SKM-1 treated with dmso at 0.1 percent for 144 hours (cell line): Measurements from ENCODE around the gene ARL14.
"Not testable (repeated sequence)": the region's sequence is repeated elsewhere in the genome, so short reads cannot be mapped to it uniquely, and the experiment has no call there.

Source experiments
- DNase-seq: peaks from one replicate; lab custom pipeline; 2025; ENCODE audit not compliant: unreplicated experiment; lab: John Stamatoyannopoulos, UW

Gene ARL14

DNA sequence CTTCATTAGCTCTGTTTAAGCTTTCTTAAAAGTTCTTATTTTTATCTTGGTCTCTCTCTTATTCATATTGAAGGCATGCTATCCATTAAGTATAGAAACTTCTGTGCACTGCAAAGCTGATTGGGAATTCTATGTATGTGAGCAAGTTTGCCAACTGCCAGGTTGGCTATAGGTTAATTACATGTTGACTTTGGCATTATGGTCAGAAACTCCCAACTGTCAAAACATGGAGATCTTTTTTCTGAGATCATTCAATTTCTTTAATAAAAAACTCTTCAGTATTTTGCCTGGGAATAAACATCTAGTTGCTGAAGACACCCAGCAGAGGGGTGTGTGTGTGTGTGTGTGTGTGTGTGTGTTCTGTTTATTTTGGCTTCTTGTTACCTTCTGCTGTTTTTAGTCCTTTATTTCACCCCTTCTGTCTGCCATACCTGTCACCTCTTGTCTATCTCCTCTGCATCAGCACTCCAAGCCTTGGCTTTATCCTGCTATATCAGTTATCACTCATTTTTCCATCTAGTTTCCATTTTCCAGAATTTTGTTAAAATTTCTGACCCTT, 1.3 kb upstream of the ARL14 start:
- DNase-seq = no peak

DNA sequence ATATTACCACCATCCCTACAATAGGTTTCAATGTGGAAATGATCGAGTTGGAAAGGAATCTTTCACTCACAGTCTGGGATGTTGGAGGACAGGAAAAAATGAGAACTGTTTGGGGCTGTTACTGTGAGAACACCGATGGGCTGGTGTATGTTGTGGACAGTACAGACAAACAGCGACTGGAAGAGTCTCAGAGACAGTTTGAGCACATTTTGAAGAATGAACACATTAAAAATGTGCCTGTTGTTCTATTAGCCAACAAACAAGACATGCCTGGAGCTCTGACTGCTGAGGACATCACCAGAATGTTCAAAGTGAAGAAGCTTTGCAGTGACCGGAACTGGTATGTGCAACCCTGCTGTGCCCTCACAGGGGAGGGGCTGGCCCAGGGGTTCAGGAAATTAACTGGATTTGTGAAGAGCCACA, 510 bp downstream of the ARL14 start:
- no peak for DNase-seq

DNA sequence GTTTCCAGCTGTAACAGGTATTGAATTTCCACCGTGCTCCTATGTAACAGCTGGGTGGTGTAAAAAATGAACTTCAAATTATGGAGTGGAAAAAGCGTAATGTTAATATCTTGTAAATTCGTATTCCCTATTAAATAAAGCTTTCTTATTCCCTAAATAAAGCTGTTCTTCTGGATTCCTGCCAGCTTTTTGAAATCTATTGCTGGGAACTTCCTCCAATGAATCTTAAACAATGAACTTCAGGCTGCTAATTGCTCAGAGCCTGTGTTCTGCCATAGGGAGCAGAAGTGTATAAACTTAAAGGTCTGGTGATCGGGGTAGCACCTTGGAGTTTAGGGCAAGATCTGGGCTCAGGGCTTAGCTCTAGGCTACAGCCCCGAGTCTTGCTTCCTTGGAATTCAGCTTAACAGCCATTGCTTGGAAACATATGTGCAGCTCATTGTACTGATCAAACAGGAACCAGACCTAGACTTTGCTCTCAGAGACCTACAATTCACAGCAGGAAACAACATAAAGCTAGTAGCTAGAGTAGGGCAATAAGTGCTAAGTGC, 1.4 kb downstream of the ARL14 start:
- DNase-seq = no peak

DNA sequence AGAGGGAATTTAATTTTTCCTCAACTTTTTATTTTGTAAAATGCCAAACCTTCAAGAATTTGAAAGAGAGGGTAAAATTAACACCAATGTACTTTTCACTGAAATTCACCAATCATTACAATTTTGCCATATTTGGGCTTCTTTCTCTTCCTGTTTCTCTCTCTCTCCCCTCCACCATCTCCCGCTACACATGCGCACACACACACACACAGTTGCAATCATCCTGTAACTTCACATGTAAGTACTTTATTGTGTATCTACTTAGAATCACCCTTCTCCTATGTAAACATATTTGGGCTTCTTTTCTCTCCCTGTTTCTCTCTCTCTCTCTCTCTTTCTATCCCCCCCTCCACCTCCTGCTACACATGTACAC, 7.4 kb downstream of the ARL14 start:
- no peak for DNase-seq

DNA sequence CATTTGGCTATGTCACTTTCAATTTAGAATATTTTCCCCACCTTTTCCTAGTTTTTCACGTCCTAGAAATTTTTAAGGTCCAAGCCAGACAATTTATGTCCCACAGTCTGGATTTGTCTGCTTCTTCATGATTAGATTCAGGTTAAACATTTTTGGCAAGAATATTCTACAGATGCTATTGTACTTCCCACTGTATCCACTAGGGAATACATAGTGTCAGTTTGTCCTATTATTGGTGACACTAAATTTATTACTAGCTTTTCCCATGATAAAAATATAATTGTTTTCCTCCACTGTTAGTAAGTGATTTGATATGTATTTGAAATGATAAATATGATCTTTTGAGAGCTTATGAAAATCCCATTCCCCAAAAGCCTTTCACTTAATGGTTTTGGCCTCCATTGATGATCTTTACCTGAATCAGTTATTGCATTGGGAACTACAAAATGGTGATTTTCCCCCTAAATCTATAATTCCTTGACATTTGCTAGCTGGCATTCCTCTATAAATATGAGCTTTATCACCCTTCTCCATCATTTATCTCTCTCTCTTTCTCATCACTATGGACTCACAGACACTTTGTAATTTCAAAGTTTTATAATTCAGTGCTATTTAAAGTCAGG, 8.3 kb downstream of the ARL14 start:
- DNase-seq = no peak

DNA sequence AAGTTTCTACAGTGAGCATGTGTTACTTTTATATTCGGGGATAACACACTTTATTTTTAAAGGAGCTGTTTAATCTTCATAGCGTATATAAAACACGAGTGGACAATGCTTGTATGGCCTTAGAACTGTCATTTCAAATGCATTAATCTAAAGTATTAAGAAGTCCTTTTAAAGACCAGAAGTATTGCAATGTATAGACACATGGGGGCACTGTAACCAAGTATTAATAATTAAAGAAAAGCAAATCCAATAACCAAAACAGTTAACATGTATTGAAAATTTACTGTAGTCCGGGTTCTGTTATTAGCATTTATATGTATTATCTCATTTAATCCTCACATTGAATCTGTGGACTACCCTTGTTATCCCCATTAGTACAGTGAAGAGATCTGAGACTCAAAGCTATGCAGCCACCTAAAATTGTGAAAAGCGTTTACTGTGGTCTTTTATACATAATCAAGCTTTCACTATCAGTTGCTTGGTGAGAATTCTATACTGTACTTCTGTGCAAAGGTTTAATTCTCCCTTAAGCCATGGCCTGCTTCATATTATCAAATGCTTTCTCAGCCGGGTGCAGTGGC, 10.1 kb downstream of the ARL14 start:
- DNase-seq = peak; percentile 8

DNA sequence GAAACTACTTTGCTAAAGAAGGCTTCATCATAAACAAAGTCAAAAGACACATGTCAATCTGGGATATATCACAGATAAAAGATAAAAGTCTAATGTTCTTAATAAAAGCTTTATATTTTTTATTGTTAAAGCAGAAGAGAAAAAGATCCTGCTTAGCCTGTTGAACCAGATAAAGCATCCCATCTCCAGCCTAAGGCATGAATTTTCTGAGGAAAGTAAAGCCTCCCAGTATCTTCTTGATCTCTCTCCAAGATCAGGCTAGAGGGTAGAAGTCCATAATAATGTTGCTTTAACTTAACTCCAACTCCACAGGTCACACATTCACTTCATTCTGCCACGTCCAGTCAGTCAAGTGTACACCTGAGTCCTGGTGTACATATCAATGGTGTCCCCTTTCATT, 14.2 kb downstream of the ARL14 start:
- DNase-seq = no peak

DNA sequence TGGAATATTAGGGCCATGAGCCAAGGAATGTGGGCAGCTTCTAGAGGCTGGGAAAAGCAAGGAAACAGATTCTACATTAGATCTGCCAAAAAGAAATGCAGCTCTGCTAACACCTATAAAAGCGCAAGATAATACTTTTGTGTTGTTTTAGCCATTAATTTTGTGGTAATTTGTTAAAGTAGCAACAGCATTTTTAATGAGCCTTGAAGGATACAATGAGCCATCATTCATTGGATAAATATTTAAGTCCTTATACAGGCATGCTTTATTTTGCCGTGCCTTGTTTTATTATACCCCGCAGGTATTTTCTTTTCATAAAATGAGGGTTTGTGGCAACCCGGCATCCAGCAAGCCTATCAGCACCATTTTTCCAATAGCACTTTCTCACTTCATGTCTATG, 15.0 kb downstream of the ARL14 start:
- DNase-seq = no peak

DNA sequence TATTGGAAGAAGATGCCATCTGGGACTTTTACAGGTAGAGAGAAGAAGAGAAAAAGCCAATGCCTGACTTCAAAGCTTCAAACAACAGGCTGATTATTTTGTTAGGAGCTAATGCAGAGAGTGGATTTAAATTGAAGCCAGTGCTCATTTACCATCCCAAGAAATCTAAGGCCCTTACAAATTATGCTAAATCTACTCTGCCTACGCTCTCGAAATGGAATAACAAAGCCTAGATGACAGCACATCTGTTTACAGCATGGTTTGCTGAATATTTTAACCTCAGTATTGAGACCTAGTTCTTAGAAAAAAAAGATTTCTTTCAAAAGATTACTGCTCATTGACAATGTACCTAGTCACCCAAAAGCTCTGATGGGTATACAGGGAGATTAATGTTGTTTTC, 16.2 kb downstream of the ARL14 start:
- DNase-seq = no peak

DNA sequence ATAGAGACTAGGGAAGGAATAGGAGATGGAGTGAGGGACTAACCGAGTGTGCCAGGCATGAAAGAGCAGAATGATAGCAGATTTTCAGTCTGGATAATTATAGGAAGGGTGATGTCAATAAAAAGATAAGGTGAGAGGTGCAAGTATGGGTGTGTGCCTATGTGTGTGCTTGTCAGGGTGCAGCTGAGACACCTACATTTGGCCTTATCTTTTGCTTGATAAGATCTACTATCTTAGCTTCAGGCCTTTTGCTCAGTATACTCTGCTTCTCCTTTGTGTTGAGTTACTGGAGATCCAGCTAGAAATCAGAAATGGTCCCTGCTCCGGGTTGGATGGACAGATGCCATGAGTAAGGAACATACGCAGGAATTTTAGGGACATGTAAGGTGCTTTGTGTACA, 17.4 kb downstream of the ARL14 start:
- DNase-seq = no peak

DNA sequence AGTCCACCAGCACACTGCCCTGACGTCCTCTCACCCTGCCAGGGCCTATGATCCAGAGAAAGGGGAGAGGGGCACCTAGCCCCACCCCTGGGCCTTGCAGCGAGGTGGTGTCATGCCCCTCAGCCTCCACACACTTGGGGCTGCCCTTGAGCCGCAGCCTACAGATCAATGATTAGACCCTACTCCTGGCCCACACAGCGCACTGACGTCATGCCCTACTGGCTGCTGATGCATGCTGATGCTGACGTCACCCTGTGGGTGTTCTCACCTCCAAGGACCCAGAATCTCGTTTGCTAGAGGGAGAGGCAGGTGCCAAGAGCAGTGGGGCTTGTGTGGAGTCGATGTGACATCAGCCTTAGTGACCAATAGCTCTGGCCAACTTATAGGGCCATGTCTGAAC, 18.0 kb downstream of the ARL14 start:
- no peak for DNase-seq

DNA sequence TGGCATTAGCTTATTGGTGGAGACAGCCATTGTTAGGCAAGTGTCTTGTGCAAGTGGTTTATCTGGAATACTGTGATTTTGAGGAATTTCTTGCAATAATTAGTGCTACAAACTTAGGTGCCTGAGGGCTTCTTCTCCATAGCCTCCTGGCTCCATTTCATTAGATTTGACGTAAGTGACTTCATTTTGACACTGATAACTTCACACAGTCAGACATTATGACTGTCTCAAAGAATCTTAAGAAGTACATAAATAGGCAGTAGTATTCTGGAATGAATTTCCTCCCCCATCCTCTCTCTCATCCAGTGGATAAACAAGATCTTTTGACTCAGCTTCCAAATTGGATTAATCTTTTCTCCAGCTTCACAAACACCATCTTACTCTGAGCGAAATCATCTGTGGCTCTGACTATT, 19.0 kb downstream of the ARL14 start:
- DNase-seq = no peak

DNA sequence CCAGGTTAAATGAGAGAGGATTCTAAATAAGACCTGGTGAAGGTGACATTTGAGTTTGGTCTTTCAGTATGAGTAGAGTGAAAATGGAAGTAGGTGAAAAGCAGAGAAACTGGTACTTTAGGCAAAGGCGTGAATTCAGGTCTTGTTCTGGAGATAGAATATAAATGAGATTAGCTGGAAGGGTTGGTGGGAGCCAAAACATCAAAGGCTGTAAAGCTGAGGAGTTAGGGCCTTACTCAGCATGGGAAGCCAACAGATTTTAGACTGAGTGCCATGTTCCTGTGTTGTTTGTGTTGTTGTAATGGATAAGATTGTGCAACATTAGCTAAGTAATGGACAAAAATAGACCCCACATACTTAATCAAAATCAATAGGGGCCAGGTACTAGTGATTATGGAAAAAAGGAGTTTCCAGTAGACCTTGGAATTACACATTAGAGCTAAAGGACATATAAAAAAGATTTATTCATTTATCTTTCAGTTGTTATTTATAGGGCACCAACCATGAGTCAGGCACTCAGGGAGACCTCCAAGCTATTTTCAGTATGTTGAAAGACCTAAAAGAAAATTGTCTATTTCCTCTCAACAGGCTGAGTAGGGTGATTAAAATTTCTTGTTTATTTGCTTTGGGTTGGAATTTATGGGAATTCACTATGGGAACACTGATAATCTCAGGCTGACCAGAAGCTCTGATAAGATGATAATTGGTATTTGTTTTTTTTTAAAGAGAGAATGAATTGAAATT, 20.8 kb downstream of the ARL14 start:
- no peak for DNase-seq

DNA sequence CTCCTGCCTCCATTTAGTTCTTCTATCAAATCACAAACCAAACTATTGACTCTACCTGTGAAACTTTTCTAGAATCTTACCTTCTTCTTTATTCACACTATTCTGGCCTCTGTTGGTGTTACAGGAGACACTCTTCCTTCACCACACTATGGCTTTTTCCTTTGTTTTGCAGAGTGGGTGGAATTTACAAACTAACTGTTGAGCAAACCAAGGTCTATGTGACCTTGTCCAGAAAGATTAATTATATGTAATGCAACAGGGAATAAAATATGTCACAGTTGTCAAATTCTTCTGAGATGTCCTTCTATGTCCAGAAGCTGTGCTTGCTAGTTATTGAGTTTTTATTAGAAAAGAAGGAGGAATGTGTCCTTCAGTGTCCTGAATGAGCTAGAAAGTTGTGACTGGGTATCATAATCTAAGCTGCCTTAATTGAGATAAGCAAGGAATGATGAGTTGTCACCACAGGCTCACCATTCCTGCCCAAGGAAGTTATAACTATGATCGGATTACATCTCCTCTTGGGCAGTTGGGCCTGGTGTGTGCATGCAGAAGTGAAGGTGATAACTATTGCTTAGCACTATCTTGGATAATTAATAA, 21.7 kb downstream of the ARL14 start:
- no peak for DNase-seq

DNA sequence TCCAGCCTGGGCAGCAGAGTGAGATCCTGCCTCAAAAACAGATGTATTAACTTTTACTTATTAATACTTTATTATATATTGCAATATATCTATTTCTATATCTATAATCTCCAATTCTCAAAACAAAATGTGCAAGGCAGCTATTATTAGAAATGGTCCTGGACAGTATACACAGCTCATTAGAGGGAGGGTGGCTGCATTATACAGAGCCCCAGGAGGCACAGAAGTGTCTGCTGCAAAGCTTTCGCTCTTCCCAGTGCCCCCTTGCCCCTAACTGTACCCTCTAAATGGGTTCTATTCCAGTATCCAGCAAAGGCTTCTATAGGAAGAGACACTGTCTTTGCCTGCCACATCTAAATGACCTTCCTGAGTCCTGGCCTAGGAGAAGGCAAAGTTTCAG, 24.5 kb downstream of the ARL14 start:
- no peak for DNase-seq

DNA sequence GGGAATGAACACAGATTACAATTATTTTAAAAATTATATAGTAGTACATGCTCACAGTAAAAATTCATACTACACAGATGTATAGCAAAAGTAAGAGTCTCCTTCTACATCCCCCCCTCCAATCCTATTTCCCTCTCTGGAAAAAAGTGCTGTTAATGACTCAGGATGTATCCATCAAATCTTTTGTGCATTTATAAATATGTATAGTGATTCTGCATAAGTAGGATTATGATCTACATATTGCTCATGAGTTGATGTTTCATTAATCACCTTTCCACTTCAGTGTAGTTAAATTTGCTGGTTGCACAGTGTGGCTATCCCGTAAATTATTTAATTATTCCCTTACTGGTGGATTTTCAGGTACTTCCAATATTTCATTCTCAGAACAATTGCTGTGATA, 25.3 kb downstream of the ARL14 start:
- no peak for DNase-seq

DNA sequence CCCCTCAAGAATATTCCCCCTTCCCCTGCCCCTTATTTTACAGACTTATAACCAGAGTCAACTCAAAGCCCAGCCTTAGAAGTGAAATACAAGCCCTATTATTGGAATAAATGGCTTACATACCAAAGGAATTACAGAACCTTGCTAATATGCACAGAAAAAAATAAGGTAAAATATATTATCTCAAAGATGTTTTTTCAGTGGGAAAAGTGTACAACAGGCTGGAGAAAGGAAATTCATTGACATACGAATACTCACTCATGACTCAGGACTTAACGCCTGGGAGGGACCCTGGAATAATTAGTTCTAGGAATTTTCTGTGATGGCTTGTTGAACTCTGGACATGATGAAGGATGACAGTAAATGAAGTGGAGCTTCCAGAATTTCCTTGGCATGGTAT, 27.0 kb downstream of the ARL14 start:
- no peak for DNase-seq

DNA sequence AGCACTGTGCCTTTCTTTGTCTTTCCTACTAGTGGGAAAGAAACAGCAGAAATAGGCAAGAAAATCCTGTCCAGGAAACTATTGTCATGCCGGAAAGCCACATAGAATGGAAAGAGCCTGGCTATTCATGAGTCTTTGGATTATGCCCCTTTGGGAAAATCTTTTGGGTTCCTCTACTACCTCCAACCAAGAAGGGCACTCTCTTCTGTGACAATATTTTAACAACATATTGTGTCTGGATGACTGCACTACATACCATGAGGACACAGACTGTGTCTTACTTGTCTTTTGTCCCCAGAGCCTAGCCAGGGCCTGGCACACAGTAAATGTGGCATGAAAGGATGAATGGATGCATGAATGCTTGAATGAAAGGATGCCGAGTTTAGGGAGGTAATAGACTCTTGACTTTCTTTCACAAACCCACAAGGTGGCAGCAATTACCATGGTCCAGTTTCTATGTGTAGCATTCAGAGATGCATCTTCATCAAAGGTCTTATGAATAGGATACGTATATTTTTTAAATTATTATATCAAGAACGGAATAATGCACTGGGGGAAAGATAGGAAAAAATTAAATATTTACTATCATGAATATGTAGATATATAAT, 30.3 kb downstream of the ARL14 start:
- DNase-seq = peak; percentile 50

DNA sequence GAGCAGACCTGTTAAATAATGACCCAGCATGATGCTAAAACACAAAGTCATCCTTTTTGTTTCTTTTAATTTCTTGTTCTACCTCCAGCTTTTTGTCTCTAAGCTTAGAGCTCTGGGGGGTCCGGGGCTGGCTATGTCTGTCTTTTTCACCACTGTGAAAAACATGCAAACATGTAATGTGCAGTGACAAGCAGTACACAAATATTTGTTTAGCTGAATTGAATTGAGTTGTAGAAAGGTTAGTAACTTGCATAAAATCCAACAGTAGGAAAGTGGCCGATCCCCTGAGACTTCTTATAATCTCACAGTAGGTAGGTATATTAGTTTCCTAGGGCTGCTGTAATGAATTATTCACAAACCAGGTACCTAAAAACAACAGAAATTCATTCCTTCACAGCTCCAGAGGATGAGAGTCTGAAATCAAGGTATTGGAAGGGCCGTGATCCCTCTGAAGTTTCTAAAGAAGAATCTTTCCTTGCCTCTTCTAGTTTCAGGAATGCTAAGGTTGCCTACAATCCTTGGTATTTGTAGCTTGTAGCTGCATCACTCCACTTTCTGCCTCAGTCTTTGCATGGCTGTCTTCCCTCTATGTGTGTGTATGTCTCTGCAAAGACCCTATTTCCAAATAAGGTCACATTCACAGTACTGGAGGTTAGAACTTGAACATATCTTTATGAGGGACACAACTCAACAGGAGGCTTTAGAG, 32.7 kb downstream of the ARL14 start:
- no peak for DNase-seq

DNA sequence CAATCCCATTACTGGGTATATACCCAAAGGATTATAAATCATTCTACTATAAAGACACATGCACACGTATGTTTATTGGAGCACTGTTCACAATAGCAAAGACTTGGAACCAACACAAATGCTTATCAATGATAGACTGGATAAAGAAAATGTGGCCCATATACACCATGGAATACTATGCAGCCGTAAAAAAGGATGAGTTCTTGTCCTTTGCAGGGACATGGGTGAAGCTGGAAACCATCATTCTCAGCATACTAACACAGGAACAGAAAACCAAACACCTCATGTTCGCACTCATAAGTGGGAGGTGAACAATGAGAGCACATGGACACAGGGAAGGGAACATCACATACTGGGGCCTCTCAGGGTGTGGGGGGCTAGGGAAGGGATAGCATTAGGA, 36.2 kb downstream of the ARL14 start:
- not testable (repeated sequence) for DNase-seq

DNA sequence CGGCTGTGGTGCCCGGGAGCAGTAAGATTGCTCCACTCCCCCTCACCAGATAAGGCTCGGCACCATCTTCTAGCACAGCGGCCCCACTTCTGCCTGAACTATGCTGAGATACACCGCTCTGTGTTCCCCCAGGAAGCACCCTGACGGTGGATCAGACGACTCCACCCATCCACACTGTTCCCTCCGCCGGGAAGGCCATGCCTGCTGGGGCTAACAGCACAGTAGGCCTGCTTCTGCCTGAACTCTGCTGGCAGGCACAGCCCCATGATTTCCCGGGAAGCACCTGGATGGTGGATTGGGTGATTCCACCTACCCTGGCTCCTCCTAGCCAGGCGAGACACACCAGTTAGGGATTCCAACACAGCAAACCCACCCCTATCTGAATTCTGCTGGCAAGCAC, 42.8 kb downstream of the ARL14 start:
- no peak for DNase-seq
